Measurements from ENCODE around the gene MBD3L1.

The MBD3L1 gene

DNA sequence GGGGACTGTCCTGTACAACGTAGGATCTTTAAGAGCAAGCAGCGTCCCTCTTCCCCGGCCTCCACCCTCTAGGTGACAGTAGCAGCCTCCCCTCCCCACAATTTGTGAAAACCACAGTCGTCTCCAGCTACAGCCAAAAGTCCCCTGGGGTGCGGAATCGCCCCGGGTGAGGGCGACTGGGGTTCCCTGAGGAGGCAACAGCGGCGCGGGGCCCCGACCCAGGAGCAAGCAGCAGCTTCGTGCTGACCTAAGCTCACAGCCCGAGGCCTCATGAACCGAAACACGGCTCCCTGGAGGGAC is 395 bp upstream of the MBD3L1 start:
- Histone ChIP-seq H3K9me3 (ENCODE audit: control insufficient read depth, low read length) (no peaks in the 10 kb centered on the region), H3K27me3 (replicated peaks; ENCODE audit: control insufficient read depth, insufficient read depth, low read length) (no peaks in the 10 kb centered on the region), H3K36me3 (ENCODE audit: control insufficient read depth, insufficient read depth, low read length, severe bottlenecking) (peaks cover 23% of the 10 kb centered on the region), H3K4me3 (ENCODE audit: low read length) (peak overlapping the region; percentile 95), H3K4me1 (ENCODE audit: control insufficient read depth, insufficient read depth, low read length) (peaks cover 11% of the 10 kb centered on the region), H3K9ac (ENCODE audit: low read length) (peak overlapping the region; percentile 98)
- no peak for DNase-seq (ENCODE audit: low read depth)

- H3K27me3 ChIP-seq (replicated peaks; ENCODE audit: control insufficient read depth, insufficient read depth, low read length): no peaks in the 10 kb centered on the region
- H3K9ac ChIP-seq (ENCODE audit: low read length): no peak overlapping the region
- no peak for DNase-seq (ENCODE audit: low read depth)
- no peak overlapping the region for H3K4me3 ChIP-seq (ENCODE audit: low read length)
- H3K4me1 ChIP-seq (ENCODE audit: control insufficient read depth, insufficient read depth, low read length): peaks cover 11% of the 10 kb centered on the region
- H3K9me3 ChIP-seq (ENCODE audit: control insufficient read depth, low read length): no peaks in the 10 kb centered on the region
- H3K36me3 ChIP-seq (ENCODE audit: control insufficient read depth, insufficient read depth, low read length, severe bottlenecking): no peaks in the 10 kb centered on the region
Measured at GRCh38 chr19:8835446-8835845, 3.3 kb downstream of the MBD3L1 start.

- Histone ChIP-seq H3K27me3 (replicated peaks; ENCODE audit: control insufficient read depth, insufficient read depth, low read length) (no peaks in the 10 kb centered on the region), H3K36me3 (ENCODE audit: control insufficient read depth, insufficient read depth, low read length, severe bottlenecking) (no peaks in the 10 kb centered on the region), H3K4me1 (ENCODE audit: control insufficient read depth, insufficient read depth, low read length) (peaks cover 10% of the 10 kb centered on the region), H3K9me3 (ENCODE audit: control insufficient read depth, low read length) (no peaks in the 10 kb centered on the region), H3K9ac (ENCODE audit: low read length) (no peak overlapping the region), H3K4me3 (ENCODE audit: low read length) (no peak overlapping the region)
- no peak for DNase-seq (ENCODE audit: low read depth)
Measured at GRCh38 chr19:8835877-8836276, 3.7 kb downstream of the MBD3L1 start.

GRCh38 chr19:8840708-8841107 is 8.5 kb downstream of the MBD3L1 start:
- no peaks in the 10 kb centered on the region for H3K36me3 ChIP-seq (ENCODE audit: control insufficient read depth, insufficient read depth, low read length, severe bottlenecking)
- H3K9me3 ChIP-seq (ENCODE audit: control insufficient read depth, low read length): no peaks in the 10 kb centered on the region
- no peak overlapping the region for H3K9ac ChIP-seq (ENCODE audit: low read length)
- no peak overlapping the region for H3K4me3 ChIP-seq (ENCODE audit: low read length)
- H3K27me3 ChIP-seq (replicated peaks; ENCODE audit: control insufficient read depth, insufficient read depth, low read length): no peaks in the 10 kb centered on the region
- no peaks in the 10 kb centered on the region for H3K4me1 ChIP-seq (ENCODE audit: control insufficient read depth, insufficient read depth, low read length)
- no peak for DNase-seq (ENCODE audit: low read depth)

DNA sequence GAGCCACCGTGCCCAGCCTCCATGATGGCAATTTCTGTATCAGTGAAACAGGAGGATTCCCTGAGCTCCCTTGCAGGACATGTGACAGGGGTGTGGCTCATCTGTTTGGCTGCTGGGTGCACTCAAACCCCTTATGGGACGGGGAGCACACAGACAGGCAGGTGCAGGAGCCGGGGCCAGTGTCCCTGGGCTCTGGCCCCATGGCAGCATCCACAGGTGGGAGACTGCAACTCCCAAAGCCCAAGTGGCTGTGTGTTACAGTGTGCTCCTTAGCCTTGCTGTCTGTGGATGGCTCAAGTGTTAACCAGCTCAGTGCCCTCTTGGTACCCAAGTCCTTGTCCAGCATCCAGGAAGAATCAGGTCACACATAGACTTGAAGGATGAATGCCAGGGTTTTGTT is 14.6 kb downstream of the MBD3L1 start:
- Histone ChIP-seq H3K9ac (ENCODE audit: low read length) (no peak overlapping the region), H3K9me3 (ENCODE audit: control insufficient read depth, low read length) (no peaks in the 10 kb centered on the region), H3K4me3 (ENCODE audit: low read length) (no peak overlapping the region), H3K4me1 (ENCODE audit: control insufficient read depth, insufficient read depth, low read length) (no peaks in the 10 kb centered on the region), H3K27me3 (replicated peaks; ENCODE audit: control insufficient read depth, insufficient read depth, low read length) (no peaks in the 10 kb centered on the region), H3K36me3 (ENCODE audit: control insufficient read depth, insufficient read depth, low read length, severe bottlenecking) (no peaks in the 10 kb centered on the region)
- DNase-seq (ENCODE audit: low read depth): no peak

GRCh38 chr19:8849232-8849631 is 17.1 kb downstream of the MBD3L1 start:
- no peaks in the 10 kb centered on the region for H3K9me3 ChIP-seq (ENCODE audit: control insufficient read depth, low read length)
- DNase-seq (ENCODE audit: low read depth): no peak
- no peak overlapping the region for H3K4me3 ChIP-seq (ENCODE audit: low read length)
- H3K27me3 ChIP-seq (replicated peaks; ENCODE audit: control insufficient read depth, insufficient read depth, low read length): no peaks in the 10 kb centered on the region
- no peaks in the 10 kb centered on the region for H3K4me1 ChIP-seq (ENCODE audit: control insufficient read depth, insufficient read depth, low read length)
- H3K36me3 ChIP-seq (ENCODE audit: control insufficient read depth, insufficient read depth, low read length, severe bottlenecking): no peaks in the 10 kb centered on the region
- no peak overlapping the region for H3K9ac ChIP-seq (ENCODE audit: low read length)

GRCh38 chr19:8850488-8850887 is 18.3 kb downstream of the MBD3L1 start:
- no peak for DNase-seq (ENCODE audit: low read depth)
- Histone ChIP-seq H3K9me3 (ENCODE audit: control insufficient read depth, low read length) (no peaks in the 10 kb centered on the region), H3K4me1 (ENCODE audit: control insufficient read depth, insufficient read depth, low read length) (no peaks in the 10 kb centered on the region), H3K4me3 (ENCODE audit: low read length) (no peak overlapping the region), H3K36me3 (ENCODE audit: control insufficient read depth, insufficient read depth, low read length, severe bottlenecking) (no peaks in the 10 kb centered on the region), H3K9ac (ENCODE audit: low read length) (no peak overlapping the region), H3K27me3 (replicated peaks; ENCODE audit: control insufficient read depth, insufficient read depth, low read length) (no peaks in the 10 kb centered on the region)

GRCh38 chr19:8858260-8858659 is 26.1 kb downstream of the MBD3L1 start:
- no peaks in the 10 kb centered on the region for H3K9me3 ChIP-seq (ENCODE audit: control insufficient read depth, low read length)
- no peak overlapping the region for H3K9ac ChIP-seq (ENCODE audit: low read length)
- no peaks in the 10 kb centered on the region for H3K4me1 ChIP-seq (ENCODE audit: control insufficient read depth, insufficient read depth, low read length)
- DNase-seq (ENCODE audit: low read depth): no peak
- no peak overlapping the region for H3K4me3 ChIP-seq (ENCODE audit: low read length)
- H3K36me3 ChIP-seq (ENCODE audit: control insufficient read depth, insufficient read depth, low read length, severe bottlenecking): no peaks in the 10 kb centered on the region
- no peaks in the 10 kb centered on the region for H3K27me3 ChIP-seq (replicated peaks; ENCODE audit: control insufficient read depth, insufficient read depth, low read length)

DNA sequence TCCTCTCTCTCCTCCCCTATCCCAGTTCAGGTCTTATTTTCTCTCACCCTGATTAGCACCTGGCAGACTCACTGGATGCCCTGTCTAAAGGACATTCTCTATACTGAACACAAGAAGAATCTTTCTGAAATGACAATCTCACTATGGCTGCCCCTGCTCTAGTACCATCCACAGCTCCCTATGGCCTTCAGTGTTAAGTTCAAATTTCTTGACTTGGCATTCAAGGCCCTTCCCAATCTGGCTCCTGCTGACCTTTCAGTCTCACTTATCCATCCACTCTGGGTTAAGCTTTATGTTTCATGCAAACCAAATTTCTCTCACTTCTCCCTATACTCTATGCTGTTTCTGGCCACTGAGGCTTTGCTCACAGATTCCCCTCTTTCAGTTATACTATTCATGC is 34.2 kb downstream of the MBD3L1 start:
- Histone ChIP-seq H3K36me3 (ENCODE audit: control insufficient read depth, insufficient read depth, low read length, severe bottlenecking) (no peaks in the 10 kb centered on the region), H3K9me3 (ENCODE audit: control insufficient read depth, low read length) (peaks cover 2% of the 10 kb centered on the region)

GRCh38 chr19:8877854-8878705 is 45.9 kb downstream of the MBD3L1 start:
- Histone ChIP-seq H3K4me3 (ENCODE audit: low read length) (no peak overlapping the region), H3K9me3 (ENCODE audit: control insufficient read depth, low read length) (peaks cover 14% of the 10 kb centered on the region), H3K36me3 (ENCODE audit: control insufficient read depth, insufficient read depth, low read length, severe bottlenecking) (no peaks in the 10 kb centered on the region), H3K9ac (ENCODE audit: low read length) (no peak overlapping the region), H3K27me3 (replicated peaks; ENCODE audit: control insufficient read depth, insufficient read depth, low read length) (no peaks in the 10 kb centered on the region), H3K4me1 (ENCODE audit: control insufficient read depth, insufficient read depth, low read length) (no peaks in the 10 kb centered on the region)
- no peak for DNase-seq (ENCODE audit: low read depth)

More for the DNA sequence above, 34.2 kb downstream of the MBD3L1 start:
- DNase-seq (ENCODE audit: low read depth): no peak
- Histone ChIP-seq H3K27me3 (replicated peaks; ENCODE audit: control insufficient read depth, insufficient read depth, low read length) (no peaks in the 10 kb centered on the region), H3K4me3 (ENCODE audit: low read length) (no peak overlapping the region), H3K4me1 (ENCODE audit: control insufficient read depth, insufficient read depth, low read length) (no peaks in the 10 kb centered on the region), H3K9ac (ENCODE audit: low read length) (no peak overlapping the region)

GRCh38 chr19:8880868-8881488 is 48.8 kb downstream of the MBD3L1 start:
- DNase-seq (ENCODE audit: low read depth): no peak
- Histone ChIP-seq H3K4me3 (ENCODE audit: low read length) (no peak overlapping the region), H3K4me1 (ENCODE audit: control insufficient read depth, insufficient read depth, low read length) (no peaks in the 10 kb centered on the region), H3K36me3 (ENCODE audit: control insufficient read depth, insufficient read depth, low read length, severe bottlenecking) (no peaks in the 10 kb centered on the region), H3K27me3 (replicated peaks; ENCODE audit: control insufficient read depth, insufficient read depth, low read length) (no peaks in the 10 kb centered on the region), H3K9me3 (ENCODE audit: control insufficient read depth, low read length) (peaks cover 20% of the 10 kb centered on the region), H3K9ac (ENCODE audit: low read length) (no peak overlapping the region)

All from adipocyte (in vitro differentiated cells).